Right renal pelvis (tissue), 4 donors: Measurements from ENCODE around the gene CCL21. TPM values are rescaled to one million over a fixed set of nuclear protein-coding genes. Genes with fewer than 3 reads are reported as not detected.
"Not testable (repeated sequence)": the region's sequence is repeated elsewhere in the genome, so short reads cannot be mapped to it uniquely, and the experiment has no call there.

Source experiments
- DNase-seq, 4 donors: peaks; one replicate each; pipeline ENCODE4 v3.0.0-alpha.2; 2013; ENCODE audit warnings: low read depth in 4 of 4, low spot score in 3 of 4, missing footprints in 1 of 4
- polyA plus RNA-seq, 4 donors: library from polyadenylated mRNA; unstranded; fragments of 120-200 nt; gene quantifications; one replicate each; pipeline ENCODE4 v1.2.1, GENCODE V29; 2013; ENCODE audit not compliant: insufficient read length in 4 of 4

CCL21 gene
- polyA plus RNA-seq = 10 to 100 TPM; 11.7 to 36.8 (median 23.6) TPM

- peak in 1 of 4 donors; percentile 33 for DNase-seq
Measured at GRCh38 chr9:34710023-34710422, at the start of gene CCL21. Gene CCL21, minus strand, starts transcription at chr9:34710136. Its CDS starts 70 bp downstream, at chr9:34710066.

- no peak for DNase-seq
Measured at GRCh38 chr9:34759432-34760134, 49.6 kb upstream of the CCL21 start.

GRCh38 chr9:34750320-34750719 lies 40.4 kb upstream of the CCL21 start:
- DNase-seq = not testable (repeated sequence)

GRCh38 chr9:34746526-34746925 lies 36.6 kb upstream of the CCL21 start:
- DNase-seq = no peak

- no peak for DNase-seq
Measured at GRCh38 chr9:34744295-34745221, 34.6 kb upstream of the CCL21 start.

GRCh38 chr9:34742710-34743109 lies 32.8 kb upstream of the CCL21 start:
- no peak for DNase-seq

GRCh38 chr9:34741628-34742027 lies 31.7 kb upstream of the CCL21 start:
- DNase-seq = no peak

GRCh38 chr9:34740176-34740575 lies 30.2 kb upstream of the CCL21 start:
- not testable (repeated sequence) for DNase-seq

GRCh38 chr9:34737677-34738260 lies 27.8 kb upstream of the CCL21 start:
- DNase-seq = no peak

GRCh38 chr9:34734720-34735119 lies 24.8 kb upstream of the CCL21 start:
- no peak for DNase-seq

GRCh38 chr9:34732886-34733285 lies 22.9 kb upstream of the CCL21 start:
- no peak for DNase-seq

- DNase-seq = no peak
Measured at GRCh38 chr9:34732478-34732877, 22.5 kb upstream of the CCL21 start.

- DNase-seq = no peak
Measured at GRCh38 chr9:34723141-34723540, 13.2 kb upstream of the CCL21 start.

- not testable (repeated sequence) for DNase-seq
Measured at GRCh38 chr9:34719769-34720025, 9.8 kb upstream of the CCL21 start.

- DNase-seq = no peak
Measured at GRCh38 chr9:34719021-34719768, 9.3 kb upstream of the CCL21 start.

GRCh38 chr9:34717996-34718614 lies 8.2 kb upstream of the CCL21 start:
- DNase-seq = no peak

GRCh38 chr9:34716711-34717110 lies 6.8 kb upstream of the CCL21 start:
- DNase-seq = no peak

GRCh38 chr9:34715639-34716215 lies 5.8 kb upstream of the CCL21 start:
- no peak for DNase-seq

GRCh38 chr9:34714007-34714406 lies 4.1 kb upstream of the CCL21 start:
- no peak for DNase-seq

GRCh38 chr9:34712140-34712539 lies 2.2 kb upstream of the CCL21 start:
- DNase-seq = no peak
